NCI-H2107 treated with DMSO at 0.1 percent for 48 hours (cell line): Measurements from ENCODE around the gene CPT2.
"Not testable (repeated sequence)": the region's sequence is repeated elsewhere in the genome, so short reads cannot be mapped to it uniquely, and the experiment has no call there.

ENCODE experiments used
- DNase-seq: peaks from one replicate; lab custom pipeline; 2025; ENCODE audit not compliant: unreplicated experiment; lab: John Stamatoyannopoulos, UW

CPT2 gene

DNA sequence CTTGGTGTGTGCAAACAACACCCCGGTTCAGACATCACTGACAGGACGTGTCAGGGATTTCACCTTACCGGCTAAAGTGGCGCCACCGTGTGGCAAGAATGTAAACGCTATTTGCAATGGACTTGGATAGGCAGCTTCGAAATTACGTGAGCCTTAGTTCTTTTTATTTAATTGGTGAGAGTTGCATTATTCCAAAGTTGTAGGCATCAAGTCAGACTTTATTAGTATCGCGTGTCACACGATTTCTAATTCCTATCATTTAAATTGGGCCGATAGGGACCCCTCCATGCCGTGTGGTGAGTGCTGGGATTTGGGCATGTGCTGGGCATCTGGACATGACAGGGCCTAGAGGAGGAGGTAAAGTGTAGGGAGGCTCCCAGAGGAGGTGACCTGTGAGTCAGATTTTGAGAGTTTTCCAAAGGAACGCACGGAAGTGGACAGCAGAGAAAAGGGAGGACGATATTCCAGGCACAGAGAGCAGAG is 14.5 kb upstream of the CPT2 start:
- DNase-seq, result peak; percentile 71

DNA sequence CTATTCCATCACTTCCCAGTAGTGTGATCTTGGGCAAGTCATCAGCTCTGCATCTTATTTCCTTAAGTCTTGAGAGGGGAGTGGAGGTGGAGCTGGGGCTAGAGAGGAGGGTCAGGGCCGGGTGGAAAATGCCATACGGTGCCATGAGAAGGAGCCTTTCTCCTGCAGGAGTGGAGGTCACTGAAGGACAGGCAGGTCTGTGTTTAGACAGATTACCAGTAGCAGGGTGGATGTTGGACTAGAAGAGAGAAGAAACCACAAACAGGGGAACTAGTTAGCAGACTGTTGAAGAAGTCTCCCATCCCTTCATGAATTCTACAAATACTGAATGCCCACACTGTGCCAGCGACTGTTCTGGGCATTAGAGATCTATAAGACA is 13.9 kb upstream of the CPT2 start:
- no peak for DNase-seq

DNA sequence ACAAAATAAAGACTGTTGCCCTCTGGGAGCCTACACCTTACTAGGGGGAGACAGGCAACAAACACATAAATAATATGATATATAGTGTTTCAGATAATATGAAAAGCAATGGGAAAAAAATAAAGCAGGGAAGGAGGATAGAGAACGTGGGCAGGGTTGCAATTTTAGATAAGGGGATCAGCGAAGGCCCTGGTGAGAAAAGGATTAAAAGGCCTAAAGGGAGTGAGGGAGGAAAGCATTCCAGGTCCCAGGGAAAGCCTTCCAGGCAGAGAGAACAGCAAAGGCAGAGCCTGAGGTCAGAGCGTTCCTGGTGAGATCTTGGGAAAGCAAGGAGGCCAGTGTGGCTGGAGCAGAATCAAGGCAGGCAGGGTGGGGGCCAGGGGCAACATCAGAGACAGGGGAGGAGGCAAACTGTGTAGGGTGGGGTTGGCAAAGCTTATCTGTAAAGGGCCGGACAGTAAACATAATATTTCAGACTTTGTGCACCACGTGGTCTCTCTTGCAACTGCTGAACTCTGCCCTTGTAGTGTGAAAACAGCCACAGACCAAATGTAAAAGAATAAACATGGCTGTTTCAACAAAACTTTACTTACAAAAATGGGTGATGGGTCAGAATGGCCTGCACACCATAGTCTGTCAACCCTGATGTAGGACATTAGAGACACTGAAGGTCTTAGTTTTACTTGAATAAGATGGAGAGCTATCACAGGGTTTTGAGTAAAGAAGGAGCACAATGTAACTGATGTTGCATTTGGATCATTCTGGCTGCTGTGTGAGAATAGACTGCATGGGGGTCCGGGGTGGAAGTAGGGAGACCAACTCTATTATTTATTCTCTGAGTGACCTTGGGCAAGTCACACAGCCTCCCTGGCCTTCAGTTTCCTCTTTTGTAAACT is 13.3 kb upstream of the CPT2 start:
- DNase-seq, result no peak

DNA sequence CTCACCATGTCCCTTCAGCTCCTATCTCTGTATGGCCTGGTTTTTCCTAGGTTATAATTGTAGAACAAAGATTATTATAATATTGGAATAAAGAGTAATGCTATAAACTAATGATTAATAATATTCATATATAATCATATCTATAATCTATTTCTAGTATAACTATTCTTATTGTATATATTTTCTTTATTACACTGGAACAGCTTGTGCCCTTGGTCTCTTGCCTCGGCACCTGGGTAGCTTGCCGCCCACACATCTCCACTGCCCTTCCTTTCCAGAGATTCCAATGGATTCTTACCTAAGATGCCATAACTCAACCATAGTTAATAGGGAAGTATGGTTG is 10.7 kb upstream of the CPT2 start:
- not testable (repeated sequence) for DNase-seq

DNA sequence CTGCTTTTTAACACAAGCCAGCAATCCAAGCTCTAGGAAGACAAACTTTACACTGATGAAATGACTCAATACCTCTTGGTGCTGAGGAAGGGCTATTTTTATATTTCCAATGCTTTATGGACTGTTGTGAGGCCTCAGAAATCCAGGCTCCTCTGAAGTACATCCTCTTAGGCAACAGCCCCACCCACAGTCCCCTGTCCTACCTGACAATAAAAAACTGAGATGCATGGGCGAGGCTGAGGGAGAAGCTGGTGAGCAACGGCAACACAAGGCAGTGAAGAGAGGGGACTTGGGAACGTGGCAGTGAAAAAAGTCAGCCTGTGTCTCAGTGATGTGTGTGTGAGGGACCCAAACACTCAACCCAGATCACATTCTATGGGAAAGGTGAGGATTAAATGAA is 10.1 kb upstream of the CPT2 start:
- DNase-seq, result no peak

DNA sequence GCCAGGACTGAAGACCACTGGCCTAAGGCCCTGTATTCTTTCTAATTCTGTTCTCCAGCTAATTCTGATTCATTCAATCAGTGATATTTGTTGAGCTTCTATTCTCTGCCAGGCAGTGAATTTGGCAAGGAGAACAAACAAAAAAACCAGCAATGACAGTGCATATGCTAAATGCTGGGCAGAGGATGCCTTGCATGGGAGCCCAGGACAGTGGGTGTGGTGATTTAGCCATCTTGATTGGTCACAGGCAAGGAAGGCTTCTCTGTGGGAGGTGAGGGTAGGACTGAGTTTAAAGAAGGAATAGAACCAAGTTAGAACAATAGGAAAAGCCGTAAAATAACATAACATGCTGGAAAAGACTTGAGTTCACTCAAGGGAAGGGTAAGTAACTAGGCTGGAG is 9.2 kb upstream of the CPT2 start:
- no peak for DNase-seq

DNA sequence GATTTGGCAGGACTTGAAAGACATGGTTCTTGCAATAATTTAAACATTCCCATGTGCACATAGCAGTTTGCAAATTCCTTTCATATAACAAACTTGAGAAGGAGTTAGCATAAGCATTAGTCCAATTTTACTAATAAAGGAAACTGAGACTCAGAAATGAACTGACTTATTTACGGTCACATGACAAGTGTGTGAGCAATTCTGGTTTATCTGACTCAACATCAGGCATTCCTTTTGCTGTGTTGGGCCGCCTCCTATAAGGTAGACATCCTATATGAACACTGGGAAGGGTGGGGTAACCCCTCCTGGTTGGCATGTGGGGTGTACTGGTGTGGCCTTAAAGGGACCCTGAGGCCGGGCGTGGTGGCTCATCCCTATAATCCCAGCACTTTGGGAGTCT is 8.5 kb upstream of the CPT2 start:
- DNase-seq, result no peak

DNA sequence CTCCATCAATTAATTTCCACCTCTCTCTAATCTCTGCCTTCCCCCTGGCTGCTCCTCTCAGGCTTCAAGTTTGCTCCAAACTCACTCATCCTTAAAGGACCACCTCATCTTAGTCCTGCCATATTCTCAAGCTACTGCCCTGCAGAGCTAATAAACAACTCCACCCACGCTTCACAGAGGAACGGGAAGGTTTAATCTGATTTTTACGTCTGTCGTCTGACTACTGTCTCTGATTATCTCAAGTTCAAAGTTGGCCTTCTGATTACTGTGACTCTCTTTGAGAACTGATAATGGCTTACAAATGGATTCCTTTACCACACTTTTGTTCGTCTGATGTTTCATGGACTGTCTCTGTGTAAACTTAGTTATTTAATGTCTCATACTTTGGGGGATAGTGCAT is 7.6 kb upstream of the CPT2 start:
- DNase-seq, result no peak

DNA sequence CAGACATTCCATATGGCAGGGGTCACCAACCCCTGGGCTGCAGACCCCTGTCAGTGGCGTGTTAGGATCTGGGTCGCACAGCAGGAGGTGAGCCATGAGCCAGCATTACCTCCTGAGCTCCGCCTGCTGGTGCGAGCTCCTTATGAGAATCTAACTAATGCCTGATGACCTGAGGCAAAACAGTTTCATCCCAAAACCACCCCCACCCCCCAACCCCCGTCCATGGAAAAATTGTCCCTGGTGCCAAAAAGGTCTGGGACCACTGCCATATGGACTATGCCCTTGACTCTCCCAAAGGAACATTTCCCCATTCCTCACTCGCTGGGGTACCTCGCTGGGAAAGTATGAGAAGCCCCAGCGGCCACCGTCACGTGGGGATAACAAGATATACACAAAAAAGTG is 6.4 kb upstream of the CPT2 start:
- DNase-seq, result no peak

DNA sequence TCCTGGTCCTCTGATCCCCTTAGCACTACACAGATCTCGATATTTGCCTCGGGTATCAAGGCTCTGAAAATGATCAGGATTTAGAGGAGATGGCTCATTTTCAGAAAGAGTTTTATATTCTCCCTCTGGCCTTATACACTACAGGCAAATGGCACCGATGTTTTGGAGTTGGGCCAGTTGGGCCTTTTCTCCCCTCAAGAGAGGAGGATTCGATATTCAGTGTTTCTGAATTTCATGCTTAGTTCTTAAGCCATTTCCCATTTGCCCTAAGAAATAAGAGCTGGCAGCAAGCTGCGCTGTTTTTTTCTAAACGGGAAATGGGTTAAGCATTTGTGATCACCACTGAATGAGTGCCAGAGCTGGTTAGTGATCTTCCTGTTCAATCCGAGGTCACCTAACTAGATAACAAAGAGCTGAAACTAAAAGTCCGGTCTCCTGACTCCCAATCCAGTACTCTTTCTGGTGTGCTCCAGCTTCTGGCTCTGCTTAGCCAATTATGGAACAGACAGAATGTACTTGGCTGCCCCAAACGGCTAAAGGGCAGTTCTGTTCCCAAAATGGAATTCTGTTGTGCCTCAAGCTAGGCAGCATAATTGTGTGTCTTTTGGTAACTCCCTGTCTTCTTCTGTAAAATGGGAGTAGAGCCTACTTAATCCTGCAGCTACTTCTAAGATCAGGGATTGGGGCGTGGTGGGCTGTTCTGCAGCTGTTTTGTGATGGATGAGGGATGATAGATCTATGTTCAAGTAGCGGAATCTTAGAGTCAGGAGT is 1.2 kb upstream of the CPT2 start:
- no peak for DNase-seq

DNA sequence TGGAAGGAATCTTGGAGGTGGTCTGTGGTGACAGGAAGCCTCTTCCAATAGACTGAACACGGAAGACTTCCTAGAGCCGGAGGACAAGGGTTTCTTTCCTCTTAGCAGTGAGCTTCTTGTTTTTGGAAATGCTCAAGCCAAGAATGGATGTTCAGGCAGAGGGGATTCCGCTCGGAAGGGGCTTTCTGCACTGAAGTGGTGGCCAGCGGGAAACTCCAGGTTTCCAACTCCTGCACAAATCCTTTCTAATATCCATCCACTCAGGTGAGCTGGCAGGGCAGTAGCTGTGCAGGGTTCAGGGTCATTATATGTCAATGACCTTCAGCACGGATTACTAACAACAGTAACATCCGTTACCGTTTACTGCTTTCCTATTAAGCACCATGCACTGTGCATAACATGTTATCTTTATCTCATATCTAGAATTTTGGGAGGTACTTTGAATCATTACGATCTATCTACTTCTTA is 573 bp upstream of the CPT2 start:
- no peak for DNase-seq

DNA sequence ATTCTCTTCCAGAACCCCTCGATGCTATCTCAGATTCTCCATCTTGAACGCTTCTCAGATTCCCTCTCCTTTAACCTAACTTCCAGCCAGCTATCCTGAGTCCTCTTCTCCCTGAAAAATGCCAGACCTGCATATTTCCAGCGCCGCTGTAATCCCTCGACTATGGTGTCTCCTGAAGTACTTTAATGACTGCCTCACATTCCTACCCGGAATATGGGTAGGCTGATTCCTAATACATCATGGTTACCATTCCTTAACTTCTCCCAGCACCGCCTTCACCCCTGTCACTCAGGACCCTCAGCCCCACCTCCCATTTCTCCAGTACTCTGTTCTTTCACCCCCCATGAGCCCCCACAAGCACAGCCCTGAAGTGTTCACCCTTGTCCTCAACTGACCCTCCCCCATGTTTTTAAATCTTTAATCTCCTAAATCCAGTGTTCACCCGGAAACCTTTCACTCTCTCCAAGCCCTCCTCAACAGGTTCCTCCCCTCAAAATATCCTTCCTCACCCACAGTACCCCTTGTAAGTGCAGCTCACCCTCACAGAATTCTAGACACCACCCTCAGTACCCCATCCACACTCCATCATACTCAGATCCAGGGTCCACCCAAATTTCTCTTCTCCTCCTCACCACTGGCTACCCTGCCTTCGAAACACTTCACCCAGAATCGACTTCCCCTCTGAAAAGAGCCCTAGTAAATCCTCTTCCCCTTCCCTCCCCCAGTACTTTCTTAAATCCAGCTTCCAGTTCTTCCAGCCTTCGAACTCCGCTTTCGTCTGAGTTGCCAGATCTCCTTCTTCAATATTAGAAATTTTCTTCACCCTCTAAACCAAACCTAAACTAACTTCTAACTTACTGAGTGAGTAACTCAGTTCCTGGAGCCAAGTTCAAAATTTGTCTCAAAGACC is 922 bp downstream of the CPT2 start:
- DNase-seq, result no peak

DNA sequence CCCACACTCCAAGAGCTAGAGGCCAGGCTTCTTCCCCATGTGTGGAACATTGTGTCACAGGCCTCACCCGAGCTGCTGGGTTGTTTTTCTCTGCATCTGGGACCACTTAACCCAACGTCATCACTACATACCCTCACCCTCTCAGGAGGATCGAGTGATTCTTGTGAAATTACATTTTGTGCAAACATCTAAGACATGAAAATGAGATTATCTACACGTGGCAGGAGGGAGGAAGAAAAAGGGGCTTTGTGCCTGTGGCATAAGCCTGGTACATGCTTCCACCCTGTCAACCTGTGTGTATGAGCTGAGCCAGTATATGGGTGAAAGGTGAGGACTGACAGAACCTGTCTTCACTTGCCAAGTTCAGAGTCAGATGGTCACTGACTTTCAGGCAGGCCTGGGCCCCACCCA is 1.6 kb downstream of the CPT2 start:
- DNase-seq, result no peak

DNA sequence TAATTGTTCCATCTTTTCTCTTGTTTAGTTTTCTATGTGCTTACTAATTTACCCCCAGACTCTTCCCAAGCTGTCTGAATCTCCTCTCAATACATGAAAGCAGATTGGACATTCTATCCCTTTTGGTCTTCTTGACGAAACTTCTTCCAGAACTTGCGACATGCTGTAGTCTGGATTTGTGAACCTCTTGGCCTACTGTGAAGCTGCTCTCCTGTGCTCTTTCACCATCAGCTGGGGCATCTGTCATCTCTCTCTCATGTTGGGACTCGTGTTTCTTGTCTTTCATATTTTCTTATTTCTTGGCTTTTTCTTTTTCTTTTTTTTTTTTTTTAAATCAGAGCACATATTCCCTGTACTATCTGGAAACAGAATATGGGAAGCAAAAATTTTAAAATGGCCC is 6.8 kb downstream of the CPT2 start:
- no peak for DNase-seq

DNA sequence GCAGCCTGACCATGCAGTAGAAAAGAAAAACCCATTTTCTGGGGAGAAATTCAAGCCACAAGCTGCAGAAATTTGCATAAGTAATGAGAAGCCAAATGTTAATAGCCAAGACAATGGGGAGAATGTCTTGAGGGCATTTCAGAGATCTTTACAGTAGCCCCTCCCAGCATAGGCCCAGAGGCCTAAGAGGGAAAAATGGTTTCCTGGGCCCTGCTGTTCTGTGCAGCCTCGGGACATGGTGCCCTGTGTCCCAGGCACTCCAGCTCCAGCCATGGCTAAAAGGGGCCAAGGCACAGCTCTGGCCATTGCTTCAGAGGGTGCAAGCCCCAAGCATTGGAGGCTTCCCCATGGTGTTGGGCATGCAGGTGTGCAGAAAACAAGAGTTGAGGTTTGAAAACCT is 8.9 kb downstream of the CPT2 start:
- not testable (repeated sequence) for DNase-seq

DNA sequence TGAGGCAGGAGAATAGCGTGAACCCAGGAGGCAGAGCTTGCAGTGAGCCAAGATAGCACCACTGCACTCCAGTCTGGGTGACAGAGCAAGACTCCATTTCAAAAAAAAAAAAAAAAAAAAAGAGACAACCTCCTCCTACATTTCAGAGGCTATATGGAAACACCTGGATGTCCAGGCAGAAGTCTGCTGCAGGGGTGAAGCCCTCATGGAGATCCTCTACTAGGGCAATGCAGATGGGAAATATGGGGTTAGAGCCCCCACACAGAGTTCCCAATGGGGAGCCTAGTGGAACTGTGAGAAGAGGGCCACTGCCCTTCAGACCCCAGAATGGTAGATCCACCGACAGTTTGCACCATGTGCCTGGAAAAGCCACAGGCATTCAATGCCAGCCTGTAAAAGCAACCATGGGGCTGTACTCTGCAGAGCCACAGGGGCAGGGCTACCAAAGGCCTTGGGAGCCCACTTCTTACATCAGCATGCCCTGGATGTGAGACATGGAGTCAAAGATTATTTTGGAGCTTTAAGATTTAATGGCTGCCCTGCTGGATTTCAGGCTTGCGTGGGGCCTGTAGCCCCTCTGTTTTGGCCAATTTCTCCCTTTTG is 9.6 kb downstream of the CPT2 start:
- not testable (repeated sequence) for DNase-seq

DNA sequence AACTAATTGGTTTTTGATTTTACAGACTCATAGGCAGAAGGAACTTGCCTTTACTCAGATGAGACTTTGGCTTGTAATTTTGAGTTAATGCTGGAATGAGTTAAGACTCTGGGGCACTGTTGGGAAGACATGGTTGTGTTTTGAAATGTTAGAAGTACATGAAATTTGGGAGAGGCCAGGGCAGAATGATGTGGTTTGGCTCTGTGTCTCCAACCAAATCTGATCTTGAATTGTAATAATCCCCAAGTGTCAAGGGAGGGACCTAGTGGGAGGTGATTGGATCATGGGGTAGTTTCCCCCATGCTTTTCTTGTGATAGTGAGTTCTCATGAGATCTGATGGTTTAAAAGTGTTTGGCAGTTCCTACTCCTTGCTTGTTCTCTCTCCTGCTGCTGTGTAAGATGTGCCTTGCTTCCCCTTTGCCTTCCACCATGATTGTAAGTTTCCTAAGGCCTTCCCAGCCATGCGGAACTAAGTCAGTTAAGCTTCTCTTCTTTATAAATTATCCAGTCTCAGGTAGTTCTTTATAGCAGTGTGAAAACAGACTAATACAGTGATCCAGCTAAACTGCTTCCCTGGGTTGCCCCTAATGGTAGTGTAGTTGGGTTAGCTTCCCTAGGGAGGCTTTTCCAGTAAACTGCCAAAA is 10.2 kb downstream of the CPT2 start:
- DNase-seq, result no peak

DNA sequence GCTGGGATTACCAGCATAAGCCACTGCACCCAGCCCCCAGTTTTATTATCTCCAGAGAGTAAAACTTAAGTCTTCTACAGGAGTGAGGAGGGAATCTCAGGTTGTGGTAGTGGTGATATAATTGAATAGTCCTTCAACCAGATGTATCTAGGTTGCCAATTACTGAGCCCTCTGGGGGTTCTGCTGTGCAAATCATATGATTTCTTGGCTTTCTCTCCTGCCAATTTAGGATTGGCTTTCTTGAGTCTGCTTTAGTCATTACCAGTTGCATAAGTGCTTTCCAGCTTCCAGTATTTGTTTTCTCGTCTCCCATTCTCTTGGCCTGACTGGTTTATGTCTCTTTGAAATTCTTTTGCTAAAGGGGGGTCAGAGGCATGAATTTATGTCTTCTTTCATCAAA is 11.1 kb downstream of the CPT2 start:
- no peak for DNase-seq

DNA sequence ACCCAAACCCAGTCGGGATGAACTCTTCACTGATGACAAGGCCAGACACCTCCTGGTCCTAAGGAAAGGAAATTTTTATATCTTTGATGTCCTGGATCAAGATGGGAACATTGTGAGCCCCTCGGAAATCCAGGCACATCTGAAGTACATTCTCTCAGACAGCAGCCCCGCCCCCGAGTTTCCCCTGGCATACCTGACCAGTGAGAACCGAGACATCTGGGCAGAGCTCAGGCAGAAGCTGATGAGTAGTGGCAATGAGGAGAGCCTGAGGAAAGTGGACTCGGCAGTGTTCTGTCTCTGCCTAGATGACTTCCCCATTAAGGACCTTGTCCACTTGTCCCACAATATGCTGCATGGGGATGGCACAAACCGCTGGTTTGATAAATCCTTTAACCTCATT is 13.7 kb downstream of the CPT2 start:
- DNase-seq, result no peak

DNA sequence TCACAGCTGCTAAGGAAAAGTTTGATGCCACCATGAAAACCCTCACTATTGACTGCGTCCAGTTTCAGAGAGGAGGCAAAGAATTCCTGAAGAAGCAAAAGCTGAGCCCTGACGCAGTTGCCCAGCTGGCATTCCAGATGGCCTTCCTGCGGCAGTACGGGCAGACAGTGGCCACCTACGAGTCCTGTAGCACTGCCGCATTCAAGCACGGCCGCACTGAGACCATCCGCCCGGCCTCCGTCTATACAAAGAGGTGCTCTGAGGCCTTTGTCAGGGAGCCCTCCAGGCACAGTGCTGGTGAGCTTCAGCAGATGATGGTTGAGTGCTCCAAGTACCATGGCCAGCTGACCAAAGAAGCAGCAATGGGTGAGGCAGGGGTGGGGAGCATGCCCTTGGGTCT is 14.3 kb downstream of the CPT2 start:
- no peak for DNase-seq
